ENCODE results near the gene ABLIM3.

ABLIM3 gene

GRCh38 chr5:149268928-149269557 lies 127.8 kb downstream of the ABLIM3 start:
- TF ChIP-seq GATA3 (IDR thresholded peaks at IDR 0.05; ENCODE audit: low read depth, low read length) = no peak
- no peak for TF ChIP-seq GATA2 (IDR thresholded peaks at IDR 0.05; ENCODE audit: low read depth, low read length)

GRCh38 chr5:149271195-149271715 lies 130.0 kb downstream of the ABLIM3 start:
- no peak for TF ChIP-seq GATA2 (IDR thresholded peaks at IDR 0.05; ENCODE audit: low read depth, low read length)
- TF ChIP-seq GATA3 (IDR thresholded peaks at IDR 0.05; ENCODE audit: low read depth, low read length) = no peak

GRCh38 chr5:149271716-149272563 lies 130.6 kb downstream of the ABLIM3 start, which contains the start of gene AFAP1L1:
Gene AFAP1L1, plus strand, starts transcription at chr5:149271859. Its CDS starts 110 bp downstream, at chr5:149271969.
- no peak for TF ChIP-seq GATA3 (IDR thresholded peaks at IDR 0.05; ENCODE audit: low read depth, low read length)
- no peak for TF ChIP-seq GATA2 (IDR thresholded peaks at IDR 0.05; ENCODE audit: low read depth, low read length)

GRCh38 chr5:149273237-149273636 lies 131.9 kb downstream of the ABLIM3 start:
- no peak for TF ChIP-seq GATA2 (IDR thresholded peaks at IDR 0.05; ENCODE audit: low read depth, low read length)
- TF ChIP-seq GATA3 (IDR thresholded peaks at IDR 0.05; ENCODE audit: low read depth, low read length) = no peak

- TF ChIP-seq GATA3 (IDR thresholded peaks at IDR 0.05; ENCODE audit: low read depth, low read length) (no peak), GATA2 (IDR thresholded peaks at IDR 0.05; ENCODE audit: low read depth, low read length) (no peak)
Observed at GRCh38 chr5:149273950-149274349, 132.7 kb downstream of the ABLIM3 start.

GRCh38 chr5:149274939-149275338 lies 133.6 kb downstream of the ABLIM3 start:
- TF ChIP-seq GATA3 (IDR thresholded peaks at IDR 0.05; ENCODE audit: low read depth, low read length) = no peak
- TF ChIP-seq GATA2 (IDR thresholded peaks at IDR 0.05; ENCODE audit: low read depth, low read length) = no peak

- TF ChIP-seq GATA2 (IDR thresholded peaks at IDR 0.05; ENCODE audit: low read depth, low read length) (no peak), GATA3 (IDR thresholded peaks at IDR 0.05; ENCODE audit: low read depth, low read length) (no peak)
Observed at GRCh38 chr5:149277801-149278200, 136.5 kb downstream of the ABLIM3 start.

GRCh38 chr5:149278451-149279210 lies 137.3 kb downstream of the ABLIM3 start:
- TF ChIP-seq GATA3 (IDR thresholded peaks at IDR 0.05; ENCODE audit: low read depth, low read length) (no peak), GATA2 (IDR thresholded peaks at IDR 0.05; ENCODE audit: low read depth, low read length) (no peak)

GRCh38 chr5:149279661-149280060 lies 138.4 kb downstream of the ABLIM3 start:
- no peak for TF ChIP-seq GATA2 (IDR thresholded peaks at IDR 0.05; ENCODE audit: low read depth, low read length)
- no peak for TF ChIP-seq GATA3 (IDR thresholded peaks at IDR 0.05; ENCODE audit: low read depth, low read length)

- TF ChIP-seq GATA3 (IDR thresholded peaks at IDR 0.05; ENCODE audit: low read depth, low read length) (no peak), GATA2 (IDR thresholded peaks at IDR 0.05; ENCODE audit: low read depth, low read length) (no peak)
Observed at GRCh38 chr5:149280124-149280523, 138.8 kb downstream of the ABLIM3 start.

- TF ChIP-seq GATA2 (IDR thresholded peaks at IDR 0.05; ENCODE audit: low read depth, low read length) (no peak), GATA3 (IDR thresholded peaks at IDR 0.05; ENCODE audit: low read depth, low read length) (no peak)
Observed at GRCh38 chr5:149280802-149281201, 139.5 kb downstream of the ABLIM3 start.

GRCh38 chr5:149282027-149282965 lies 141.0 kb downstream of the ABLIM3 start:
- TF ChIP-seq GATA3 (IDR thresholded peaks at IDR 0.05; ENCODE audit: low read depth, low read length) (no peak), GATA2 (IDR thresholded peaks at IDR 0.05; ENCODE audit: low read depth, low read length) (no peak)

- TF ChIP-seq GATA3 (IDR thresholded peaks at IDR 0.05; ENCODE audit: low read depth, low read length) (no peak), GATA2 (IDR thresholded peaks at IDR 0.05; ENCODE audit: low read depth, low read length) (no peak)
Observed at GRCh38 chr5:149282966-149283332, 141.7 kb downstream of the ABLIM3 start.

Data from SH-SY5Y (cell line).